PC-3 (cell line): Measurements from ENCODE around the gene CMBL. TPM values are rescaled to one million over a fixed set of nuclear protein-coding genes. Genes with fewer than 3 reads are reported as not detected.

ENCODE experiments used
- ATAC-seq: fragments of 200-7000 bp; cut with Tn5 transposase; 2 replicates; pipeline ENCODE4 v1.9.1; 2020; ENCODE audit warnings: mild to moderate bottlenecking, moderate library complexity
- BruUV-seq: library from RNA; stranded (reverse); fragments of 400-500 nt; replicated peaks from 2 replicates; lab custom pipeline; 2021; lab: Mats Ljungman, UMichigan
- CTCF ChIA-PET: fragments of 300-600 bp; sonication (Branson Sonifier 250); formaldehyde crosslinking; loops from one replicate; lab custom pipeline; 2022; ENCODE audit warnings: antibody characterized with exemption; lab: Charles Lee
- POLR2A ChIA-PET: fragments of 300-600 bp; sonication (Branson Sonifier 250); formaldehyde crosslinking; loops from one replicate; lab custom pipeline; 2022; ENCODE audit warnings: antibody characterized with exemption; ENCODE audit not compliant: unreplicated experiment; lab: Charles Lee
- DNase-seq: peaks from one replicate; pipeline ENCODE4 v3.0.0-alpha.2; 2015
- H2AFZ ChIP-seq: fragments of 300-600 bp; sonication (generic); 2 replicates; pipeline ENCODE4 v1.6.0; 2016; ENCODE audit warnings: antibody characterized with exemption, low read length
- H3F3A ChIP-seq: fragments of 300-600 bp; sonication (generic); one replicate; pipeline ENCODE4 v1.6.0; 2017; ENCODE audit warnings: antibody characterized with exemption, low read length, control low read depth, mild to moderate bottlenecking; ENCODE audit not compliant: unreplicated experiment
- H3K27ac ChIP-seq: fragments of 300-600 bp; sonication (generic); 2 replicates; pipeline ENCODE4 v1.5.1; 2016; ENCODE audit warnings: mild to moderate bottlenecking, low read length
- H3K27me3 ChIP-seq: fragments of 300-600 bp; sonication (generic); 2 replicates; pipeline ENCODE4 v1.6.1; 2016; ENCODE audit warnings: low read length, mixed read lengths
- H3K36me3 ChIP-seq: fragments of 300-600 bp; sonication (generic); 2 replicates; pipeline ENCODE4 v1.6.1; 2016; ENCODE audit warnings: low read depth, mixed run types, low read length, mixed read lengths
- H3K4me1 ChIP-seq: fragments of 300-600 bp; sonication (generic); 2 replicates; pipeline ENCODE4 v1.5.1; 2016; ENCODE audit warnings: low read length; ENCODE audit not compliant: insufficient read depth
- H3K4me2 ChIP-seq: fragments of 300-600 bp; sonication (generic); 2 replicates; pipeline ENCODE4 v1.6.0; 2016; ENCODE audit warnings: low read length
- H3K4me3 ChIP-seq: fragments of 300-600 bp; sonication (generic); 2 replicates; pipeline ENCODE4 v1.5.1; 2016; ENCODE audit warnings: mild to moderate bottlenecking, low read length, mixed read lengths
- H3K79me2 ChIP-seq: fragments of 300-600 bp; sonication (generic); 2 replicates; pipeline ENCODE4 v1.6.1; 2017; ENCODE audit warnings: low read length, mixed read lengths
- H3K9ac ChIP-seq: fragments of 300-600 bp; sonication (generic); 2 replicates; pipeline ENCODE4 v1.6.0; 2016; ENCODE audit warnings: mild to moderate bottlenecking, low read length
- H3K9me2 ChIP-seq: fragments of 300-600 bp; sonication (generic); replicated peaks from 2 replicates; pipeline ENCODE4 v1.6.1; 2016; ENCODE audit warnings: mixed run types, low read length, mixed read lengths
- H3K9me3 ChIP-seq: fragments of 300-600 bp; sonication (generic); 2 replicates; pipeline ENCODE4 v1.6.1; 2016; ENCODE audit warnings: low read length, mixed read lengths
- H4K20me1 ChIP-seq: fragments of 300-600 bp; sonication (generic); 2 replicates; pipeline ENCODE4 v1.6.1; 2016; ENCODE audit warnings: low read length, mixed read lengths
- CTCF ChIP-seq: fragments of 300-600 bp; sonication (generic); conservative IDR thresholded peaks from 2 replicates; pipeline ENCODE4 v1.5.1; 2017; ENCODE audit warnings: antibody characterized with exemption, low read depth, mild to moderate bottlenecking, low read length
- EZH2 ChIP-seq: fragments of 300-600 bp; sonication (generic); IDR thresholded peaks from one replicate; pipeline ENCODE4 v1.6.1; 2017; ENCODE audit warnings: antibody characterized with exemption, mild to moderate bottlenecking, low read length; ENCODE audit not compliant: unreplicated experiment
- EZH2phosphoT487 ChIP-seq: fragments of 300-600 bp; sonication (generic); IDR thresholded peaks from 2 replicates; pipeline ENCODE4 v1.6.1; 2018; ENCODE audit warnings: mild to moderate bottlenecking, antibody characterized with exemption, low read length, borderline replicate concordance
- intact Hi-C: fragments of 100-400 bp; cut with micrococcal nuclease; formaldehyde crosslinking; loops from 2 replicates; pipeline ENCODE4 v1.9.0; 2023
- total RNA-seq: library from RNA; depleted of rRNA; stranded (reverse); fragments of >200 nt; gene quantifications from 2 replicates; pipeline ENCODE4 v1.2.3, GENCODE V29; 2014

Gene CMBL
- total RNA-seq, 1 experiment from 2014 or later, result 35.7 TPM

DNA sequence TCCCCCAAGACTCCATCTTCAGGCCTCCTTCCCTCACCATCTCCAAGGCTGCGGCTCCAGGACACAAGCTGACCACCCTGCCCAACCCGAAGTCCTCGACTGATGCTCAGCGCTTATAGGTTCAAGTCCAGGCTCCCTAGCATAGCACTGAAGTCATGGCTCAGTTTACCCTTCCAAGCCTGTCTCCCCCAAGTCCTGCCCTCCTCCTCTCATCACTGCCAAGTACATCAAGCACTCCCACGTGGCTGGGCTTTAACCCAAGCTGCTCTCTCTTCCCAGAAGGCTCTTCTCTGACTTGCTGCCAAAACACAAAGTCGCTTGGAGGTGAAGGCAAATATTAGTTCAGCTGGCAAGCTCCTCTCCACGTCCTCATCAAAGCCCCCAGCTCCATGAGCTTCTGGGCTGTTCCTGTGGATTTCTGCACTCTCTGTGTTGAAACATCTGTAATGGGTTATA lies 23.7 kb upstream of the CMBL start:
- H3K4me3 ChIP-seq, result no peak overlapping the region
- CTCF ChIA-PET, result no interaction called here
- intact Hi-C loops, result no loop called here
- H3K79me2 ChIP-seq, result no peaks in the 10 kb centered on the region
- peak; percentile 63 for DNase-seq
- H3K27ac ChIP-seq, result no peak overlapping the region
- H3K9me3 ChIP-seq, result no peaks in the 10 kb centered on the region
- no peaks in the 10 kb centered on the region for H3K9me2 ChIP-seq
- no peaks in the 10 kb centered on the region for H3K27me3 ChIP-seq
- no peaks in the 10 kb centered on the region for H4K20me1 ChIP-seq
- no peak overlapping the region for H3K4me2 ChIP-seq
- BruUV-seq, result no TSS peak
- peak; percentile 23 for ATAC-seq
- no peak overlapping the region for H2AFZ ChIP-seq
- no peaks in the 10 kb centered on the region for H3K36me3 ChIP-seq
- POLR2A ChIA-PET, result no interaction called here
- H3K9ac ChIP-seq, result no peak overlapping the region
- TF ChIP-seq EZH2, result no peak
- no peak for TF ChIP-seq CTCF
- TF ChIP-seq EZH2phosphoT487, result no peak
- H3K4me1 ChIP-seq, result peaks cover 35% of the 10 kb centered on the region
- no peaks in the 10 kb centered on the region for H3F3A ChIP-seq

- H3K9me3 ChIP-seq, result no peaks in the 10 kb centered on the region
- no peaks in the 10 kb centered on the region for H3K9me2 ChIP-seq
- POLR2A ChIA-PET, result no interaction called here
- no peaks in the 10 kb centered on the region for H3K27me3 ChIP-seq
- ATAC-seq (no peak), DNase-seq (no peak)
- no peaks in the 10 kb centered on the region for H3K36me3 ChIP-seq
- H3K79me2 ChIP-seq, result no peaks in the 10 kb centered on the region
- H4K20me1 ChIP-seq, result no peaks in the 10 kb centered on the region
- no peaks in the 10 kb centered on the region for H3F3A ChIP-seq
- no TSS peak for BruUV-seq
- no peak overlapping the region for H2AFZ ChIP-seq
- TF ChIP-seq EZH2phosphoT487 (no peak), CTCF (no peak)
- CTCF ChIA-PET, result no interaction called here
- H3K27ac ChIP-seq, result no peak overlapping the region
- intact Hi-C loops, result no loop called here
- H3K9ac ChIP-seq, result no peak overlapping the region
- no peak overlapping the region for H3K4me2 ChIP-seq
- no peak overlapping the region for H3K4me3 ChIP-seq
- H3K4me1 ChIP-seq, result peaks cover 35% of the 10 kb centered on the region
Measured at GRCh38 chr5:10330511-10331230, 23.0 kb upstream of the CMBL start.

GRCh38 chr5:10329820-10330481 lies 22.2 kb upstream of the CMBL start:
- no peaks in the 10 kb centered on the region for H3F3A ChIP-seq
- H3K4me1 ChIP-seq, result peaks cover 35% of the 10 kb centered on the region
- no peak overlapping the region for H2AFZ ChIP-seq
- TF ChIP-seq EZH2 (no peak), CTCF (no peak)
- ChIA-PET POLR2A (interaction anchor here (0.5 to 1.6 kb wide), 3 partner anchors 23 to 246 kb away, joined by 4 to 5 read pairs (median 5); partner anchors contain the start of gene MARCHF6), CTCF (no interaction called here)
- no peak overlapping the region for H3K27ac ChIP-seq
- H3K79me2 ChIP-seq, result no peaks in the 10 kb centered on the region
- no peaks in the 10 kb centered on the region for H4K20me1 ChIP-seq
- DNase-seq (peak; percentile 46), ATAC-seq (no peak; the same call in 1 of the 2 replicates)
- intact Hi-C loops, result no loop called here
- H3K36me3 ChIP-seq, result no peaks in the 10 kb centered on the region
- H3K4me3 ChIP-seq, result no peak overlapping the region
- no peaks in the 10 kb centered on the region for H3K9me3 ChIP-seq
- no TSS peak for BruUV-seq
- H3K9me2 ChIP-seq, result no peaks in the 10 kb centered on the region
- no peak overlapping the region for H3K4me2 ChIP-seq
- H3K27me3 ChIP-seq, result no peaks in the 10 kb centered on the region
- H3K9ac ChIP-seq, result no peak overlapping the region
